ENCODE results near the gene FAM177B.
"Not testable (repeated sequence)": the region's sequence is repeated elsewhere in the genome, so short reads cannot be mapped to it uniquely, and the experiment has no call there.

The FAM177B gene

DNA sequence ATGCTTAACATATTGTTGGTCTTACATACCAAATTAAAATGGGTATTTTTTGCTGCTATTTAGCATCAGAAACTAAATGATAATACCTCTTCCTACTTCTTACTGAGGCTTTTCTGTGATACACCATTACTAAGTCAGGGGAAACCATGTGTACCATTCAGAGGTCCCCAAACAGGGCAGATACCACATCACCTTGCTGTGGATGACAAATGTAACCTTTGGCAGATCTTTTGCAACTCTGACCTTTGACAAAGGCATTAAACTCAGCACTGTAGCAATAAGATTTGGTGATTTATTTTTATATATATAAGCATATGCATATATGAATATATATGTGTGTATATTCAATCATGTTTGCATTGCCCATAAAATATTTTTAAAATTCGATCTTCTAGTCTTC, 2.9 kb downstream of the FAM177B start:
- no peak for DNase-seq (ENCODE audit: low read depth, low spot score)

GRCh38 chr1:222741630-222742457, 4.8 kb downstream of the FAM177B start:
- DNase-seq (ENCODE audit: low read depth, low spot score): not testable (repeated sequence)

GRCh38 chr1:222749927-222750326, 12.9 kb downstream of the FAM177B start:
- DNase-seq (ENCODE audit: low read depth, low spot score): no peak

GRCh38 chr1:222750651-222751050, 13.6 kb downstream of the FAM177B start:
- DNase-seq (ENCODE audit: low read depth, low spot score): no peak

- no peak for DNase-seq (ENCODE audit: low read depth, low spot score)
Observed at GRCh38 chr1:222751255-222751654, 14.3 kb downstream of the FAM177B start.

DNA sequence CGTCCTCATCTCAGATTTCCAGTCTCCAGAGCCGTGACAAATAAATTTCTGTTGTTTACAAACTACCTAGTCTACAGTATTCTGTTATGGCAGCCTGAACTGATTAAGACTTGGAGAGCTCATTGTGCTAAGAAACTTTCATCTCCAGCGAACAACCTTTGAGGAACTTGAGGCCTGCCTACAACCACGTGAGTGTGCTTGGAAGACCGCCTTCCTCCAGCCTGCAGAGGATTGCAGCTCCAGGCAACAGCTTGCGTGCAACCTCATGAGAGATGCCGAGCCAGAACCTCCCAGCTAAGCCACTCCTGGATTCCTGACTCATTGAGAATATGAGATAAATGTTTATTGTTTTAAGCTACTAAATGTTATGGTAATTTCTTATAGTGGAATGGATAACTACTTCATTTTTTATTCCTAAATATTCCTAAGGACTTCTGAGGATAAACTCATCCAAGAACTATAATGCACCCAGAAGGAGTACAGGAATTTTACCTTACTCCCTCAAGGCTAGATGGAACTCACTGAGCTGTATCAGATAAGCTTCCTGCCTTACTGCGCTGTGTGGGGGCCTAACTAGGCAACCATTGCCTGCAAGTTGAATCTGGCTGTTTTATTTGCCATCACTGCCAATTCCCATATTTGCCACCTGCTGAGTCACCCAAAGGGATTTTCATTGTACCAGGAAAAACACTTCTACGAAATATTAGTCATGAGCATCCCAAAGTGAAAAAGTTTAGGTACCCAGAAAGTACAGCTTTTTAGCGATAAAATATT, 17.6 kb downstream of the FAM177B start:
- peak; percentile 23 for DNase-seq (ENCODE audit: low read depth, low spot score)

DNA sequence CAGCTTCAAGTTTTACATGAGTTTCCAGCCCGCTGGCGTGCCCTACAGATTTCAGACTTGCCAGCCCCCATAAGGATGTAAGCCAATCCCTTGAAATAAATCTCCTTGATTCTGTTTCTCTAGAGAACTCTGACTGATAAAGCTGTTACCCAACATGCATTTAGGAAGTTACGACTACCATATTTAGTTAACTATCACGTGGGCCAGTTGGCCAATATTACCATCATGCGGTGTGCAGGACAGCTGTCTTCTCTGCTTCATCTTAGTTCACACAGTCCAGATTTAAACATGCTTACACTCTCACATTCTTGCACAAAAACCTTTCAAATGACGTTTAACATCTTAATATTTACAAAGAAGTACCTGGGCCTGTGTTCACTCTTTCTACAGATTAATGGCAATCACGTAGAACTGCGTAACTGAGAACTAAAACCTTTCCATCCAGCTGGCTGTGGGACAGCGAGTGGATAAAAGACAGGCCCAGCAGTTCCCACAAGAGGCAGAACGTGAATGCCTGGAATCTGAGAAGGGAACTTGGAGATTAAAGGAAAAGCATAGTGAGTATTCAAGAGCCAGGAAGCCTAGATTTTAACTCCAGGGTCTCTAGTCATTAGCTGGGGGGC, 20.8 kb downstream of the FAM177B start:
- no peak for DNase-seq (ENCODE audit: low read depth, low spot score)

- DNase-seq (ENCODE audit: low read depth, low spot score): no peak
Observed at GRCh38 chr1:222759451-222760035, 22.5 kb downstream of the FAM177B start.

GRCh38 chr1:222761083-222761482, 24.1 kb downstream of the FAM177B start:
- DNase-seq (ENCODE audit: low read depth, low spot score): no peak

GRCh38 chr1:222762178-222762577, 25.2 kb downstream of the FAM177B start:
- not testable (repeated sequence) for DNase-seq (ENCODE audit: low read depth, low spot score)

GRCh38 chr1:222767152-222767571, 30.2 kb downstream of the FAM177B start:
- no peak for DNase-seq (ENCODE audit: low read depth, low spot score)

GRCh38 chr1:222768592-222768991, 31.6 kb downstream of the FAM177B start:
- DNase-seq (ENCODE audit: low read depth, low spot score): no peak

DNA sequence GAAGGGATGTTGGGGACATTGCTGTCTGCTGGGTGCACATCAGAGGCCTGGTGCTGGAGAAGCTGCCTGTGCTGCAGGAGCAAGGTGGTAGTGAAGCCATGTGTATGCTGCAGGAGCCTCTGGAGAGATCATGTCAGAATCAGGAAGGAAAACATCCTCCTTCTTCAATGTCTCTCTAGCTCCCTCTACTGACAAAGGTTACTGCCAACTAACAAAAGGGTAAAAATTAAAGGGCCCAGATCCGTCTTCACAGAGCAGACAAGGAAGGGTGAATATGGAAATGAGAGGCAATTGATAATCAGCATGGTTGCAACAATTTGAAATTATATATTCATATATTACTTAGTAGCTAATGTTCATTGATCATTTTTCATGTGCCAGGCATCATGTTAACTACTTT, 32.2 kb downstream of the FAM177B start:
- DNase-seq (ENCODE audit: low read depth, low spot score): no peak

DNA sequence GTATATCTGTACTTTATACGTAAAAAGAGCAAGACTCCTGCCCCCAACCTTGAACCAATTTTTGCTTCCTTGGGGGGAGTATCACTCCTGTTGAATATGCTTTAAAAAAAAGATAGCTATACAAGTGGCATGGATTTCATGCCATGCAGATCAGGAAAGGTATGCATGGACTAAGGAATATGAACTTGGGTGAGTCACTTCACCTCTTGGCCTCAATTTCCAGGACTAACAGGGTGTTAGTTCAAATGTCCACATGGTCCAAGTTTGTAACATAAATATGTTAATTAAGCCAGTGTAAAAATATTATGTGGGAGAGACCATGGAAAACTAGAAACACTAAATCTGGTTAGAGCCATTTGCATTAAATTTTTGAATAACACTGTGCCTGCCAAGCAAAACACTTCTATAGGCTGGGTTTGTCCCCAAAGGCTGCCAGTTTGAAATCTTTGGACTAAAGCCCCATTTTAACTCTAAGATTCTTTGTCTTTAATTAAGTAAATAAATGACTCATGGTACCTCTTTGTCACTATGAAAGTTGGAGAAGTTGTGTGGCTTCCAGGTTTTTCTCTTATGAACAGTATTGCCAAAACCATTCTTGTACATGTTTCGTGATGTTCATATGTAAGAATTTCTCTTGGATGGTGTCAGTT, 33.1 kb downstream of the FAM177B start:
- no peak for DNase-seq (ENCODE audit: low read depth, low spot score)

GRCh38 chr1:222772996-222773379, 36.0 kb downstream of the FAM177B start:
- no peak for DNase-seq (ENCODE audit: low read depth, low spot score)

DNA sequence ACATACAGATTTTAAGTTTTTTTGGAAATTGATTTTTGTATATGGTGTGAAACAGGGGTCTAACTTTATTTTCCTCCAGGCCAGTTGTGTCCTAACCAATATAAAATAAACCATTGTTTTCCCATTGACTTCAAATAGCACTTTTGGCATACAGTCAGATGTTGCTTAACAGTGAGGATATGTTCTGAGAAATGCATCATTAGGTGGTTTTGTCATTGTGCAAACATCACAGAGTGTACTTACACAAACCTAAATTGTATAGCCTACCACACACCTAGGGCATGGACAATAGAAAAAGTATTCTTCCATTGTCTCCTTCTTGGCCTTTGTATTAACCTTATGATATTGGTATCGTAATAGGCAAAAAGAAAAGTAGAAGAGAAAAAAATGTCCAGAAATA, 40.5 kb downstream of the FAM177B start:
- DNase-seq (ENCODE audit: low read depth, low spot score): no peak

GRCh38 chr1:222777977-222778376, 41.0 kb downstream of the FAM177B start:
- DNase-seq (ENCODE audit: low read depth, low spot score): no peak

- DNase-seq (ENCODE audit: low read depth, low spot score): no peak
Observed at GRCh38 chr1:222781251-222781650, 44.2 kb downstream of the FAM177B start.

- DNase-seq (ENCODE audit: low read depth, low spot score): no peak
Observed at GRCh38 chr1:222783051-222783450, 46.0 kb downstream of the FAM177B start.

- DNase-seq (ENCODE audit: low read depth, low spot score): no peak
Observed at GRCh38 chr1:222784371-222784770, 47.4 kb downstream of the FAM177B start.

DNA sequence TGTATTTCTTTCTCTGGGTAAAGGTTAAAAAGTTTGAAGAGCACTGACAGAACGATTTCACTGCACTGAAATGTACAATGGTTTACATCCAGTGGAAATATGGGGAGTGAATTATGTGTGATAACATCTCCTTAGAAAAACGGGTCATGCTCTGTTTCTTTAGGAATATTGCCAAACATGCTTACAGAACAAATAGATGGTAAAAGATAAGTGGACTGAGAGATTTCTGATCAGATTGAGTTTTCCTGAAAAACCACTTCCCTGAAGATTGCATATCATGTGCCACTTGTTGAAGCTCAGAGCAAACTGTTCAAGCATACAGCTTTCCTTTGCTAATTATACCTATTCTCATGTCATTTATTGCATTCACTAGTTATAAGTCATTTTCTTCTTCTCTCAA, 47.9 kb downstream of the FAM177B start:
- no peak for DNase-seq (ENCODE audit: low read depth, low spot score)

DNA sequence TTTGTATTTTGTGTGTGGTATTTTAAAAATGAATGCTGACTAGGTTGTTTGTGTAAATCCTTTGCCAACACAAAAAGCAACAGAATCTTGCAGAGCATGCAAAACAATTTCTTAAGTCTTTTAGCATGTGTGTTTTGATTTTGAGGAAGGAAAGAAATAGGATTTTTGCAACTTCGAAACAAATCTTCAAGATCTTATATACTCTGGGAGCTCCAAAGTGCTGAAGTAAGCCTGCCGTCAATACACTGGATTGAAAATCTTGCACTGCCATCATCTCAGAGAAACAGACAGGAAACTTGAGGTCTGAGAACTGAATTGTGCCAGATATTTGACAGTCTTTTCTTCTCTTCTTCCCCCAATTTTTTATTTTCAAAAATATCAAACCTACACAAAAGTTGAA, 48.5 kb downstream of the FAM177B start:
- DNase-seq (ENCODE audit: low read depth, low spot score): no peak

Measured in smooth muscle cell of the brain vasculature (primary cell).